ENCODE measurements around the gene GPC5. TPM values are rescaled to one million over a fixed set of nuclear protein-coding genes. Genes with fewer than 3 reads are reported as not detected.

The GPC5 gene
- total RNA-seq, 1 experiment from 2014 or later: 14.2 TPM

- in situ Hi-C loops (cut with HindIII; ENCODE audit: low sequenced_read_pairs): no loop called here
- no peak for DNase-seq (ENCODE audit: low spot score)
Measured at GRCh38 chr13:92574499-92574898, 1176.1 kb downstream of the GPC5 start.

DNA sequence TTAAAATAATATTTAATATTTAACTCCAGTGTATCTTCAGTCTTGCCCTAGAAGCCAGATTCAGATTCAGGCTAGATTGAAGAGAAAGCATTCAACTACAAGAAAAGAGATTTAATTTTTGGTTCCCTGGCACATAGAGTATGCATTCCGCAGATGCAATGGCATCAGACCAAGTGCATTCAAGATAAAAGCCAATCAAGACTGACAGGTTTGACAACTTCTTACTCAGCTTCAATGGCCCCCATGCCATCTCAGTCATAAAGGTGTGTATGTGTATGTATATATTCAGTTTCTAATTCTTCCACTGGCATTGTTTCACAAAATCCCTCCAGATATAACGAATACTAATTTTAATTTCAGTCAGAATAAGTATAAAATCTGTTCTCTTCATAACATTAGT is 1177.4 kb downstream of the GPC5 start:
- DNase-seq (ENCODE audit: low spot score): no peak
- in situ Hi-C loops (cut with HindIII; ENCODE audit: low sequenced_read_pairs): no loop called here

GRCh38 chr13:92578358-92578757 is 1179.9 kb downstream of the GPC5 start:
- in situ Hi-C loops (cut with HindIII; ENCODE audit: low sequenced_read_pairs): no loop called here
- no peak for DNase-seq (ENCODE audit: low spot score)

- DNase-seq (ENCODE audit: low spot score): no peak
- in situ Hi-C loops (cut with HindIII; ENCODE audit: low sequenced_read_pairs): no loop called here
Measured at GRCh38 chr13:92589955-92590354, 1191.5 kb downstream of the GPC5 start.

DNA sequence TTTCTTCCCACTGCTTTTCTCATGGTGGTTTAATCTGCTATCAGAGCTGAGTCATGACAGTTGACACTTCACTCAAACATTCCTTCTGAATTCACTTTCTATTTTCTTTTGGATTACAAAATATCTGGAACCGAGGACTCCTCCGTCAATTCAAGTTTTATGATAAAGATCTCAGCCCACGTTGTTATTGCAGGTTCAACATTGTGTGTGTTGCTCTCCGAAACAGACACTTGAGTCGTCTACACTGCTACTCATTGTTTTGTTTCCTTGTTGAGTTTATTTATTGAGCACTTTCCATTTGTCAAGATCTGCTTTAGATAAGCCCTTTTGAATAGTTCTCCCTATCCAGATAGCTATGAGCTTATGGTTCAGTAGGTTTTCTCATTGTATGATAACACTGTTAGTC is 1192.1 kb downstream of the GPC5 start:
- DNase-seq (ENCODE audit: low spot score): no peak
- in situ Hi-C loops (cut with HindIII; ENCODE audit: low sequenced_read_pairs): no loop called here

DNA sequence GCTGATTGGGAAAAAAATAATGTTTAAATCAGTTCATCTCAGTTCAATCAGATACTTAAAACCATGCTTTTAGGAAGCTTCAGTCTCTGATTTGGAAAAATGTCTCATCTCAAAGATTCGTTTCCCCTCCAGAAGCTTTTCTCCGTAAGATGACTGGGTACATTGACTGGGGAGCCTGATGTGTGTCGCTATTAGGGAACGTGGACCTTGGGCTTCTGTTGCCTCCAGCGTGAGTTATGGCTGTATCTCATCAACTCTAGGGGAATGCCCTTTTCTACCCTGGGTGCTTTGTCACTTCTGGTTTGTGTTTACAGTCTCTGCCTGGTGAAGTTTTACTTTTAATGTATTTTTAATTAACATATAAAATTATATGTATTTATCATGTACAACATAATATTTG is 1192.7 kb downstream of the GPC5 start:
- in situ Hi-C loops (cut with HindIII; ENCODE audit: low sequenced_read_pairs): no loop called here
- DNase-seq (ENCODE audit: low spot score): no peak

- in situ Hi-C loops (cut with HindIII; ENCODE audit: low sequenced_read_pairs): no loop called here
- DNase-seq (ENCODE audit: low spot score): no peak
Measured at GRCh38 chr13:92592757-92593156, 1194.3 kb downstream of the GPC5 start.

DNA sequence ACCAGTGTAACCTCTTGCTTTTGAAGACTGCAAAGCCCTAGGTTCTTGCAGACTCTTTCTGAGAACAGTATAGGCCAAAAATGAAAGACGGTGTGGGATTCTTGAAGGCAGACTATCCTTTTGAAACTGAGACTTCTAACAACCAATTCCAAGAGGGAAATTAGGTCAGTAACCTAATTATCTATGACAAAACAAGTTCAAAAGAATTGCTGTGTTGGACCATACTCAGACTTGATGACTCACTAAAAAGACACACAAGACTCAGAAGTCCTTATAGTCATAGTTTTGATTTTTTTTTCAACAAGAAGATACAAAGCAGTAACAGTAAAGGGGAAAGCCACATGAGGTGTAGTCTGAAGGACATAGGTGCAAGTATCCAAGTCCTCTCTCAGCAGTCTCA is 1204.1 kb downstream of the GPC5 start:
- DNase-seq (ENCODE audit: low spot score): no peak
- in situ Hi-C loops (cut with HindIII; ENCODE audit: low sequenced_read_pairs): no loop called here

- no peak for DNase-seq (ENCODE audit: low spot score)
- in situ Hi-C loops (cut with HindIII; ENCODE audit: low sequenced_read_pairs): no loop called here
Measured at GRCh38 chr13:92609376-92609775, 1211.0 kb downstream of the GPC5 start.

GRCh38 chr13:92612892-92613291 is 1214.5 kb downstream of the GPC5 start:
- in situ Hi-C loops (cut with HindIII; ENCODE audit: low sequenced_read_pairs): no loop called here

GRCh38 chr13:92613921-92614320 is 1215.5 kb downstream of the GPC5 start:
- in situ Hi-C loops (cut with HindIII; ENCODE audit: low sequenced_read_pairs): no loop called here
- no peak for DNase-seq (ENCODE audit: low spot score)

More at GRCh38 chr13:92612892-92613291, 1214.5 kb downstream of the GPC5 start:
- no peak for DNase-seq (ENCODE audit: low spot score)

DNA sequence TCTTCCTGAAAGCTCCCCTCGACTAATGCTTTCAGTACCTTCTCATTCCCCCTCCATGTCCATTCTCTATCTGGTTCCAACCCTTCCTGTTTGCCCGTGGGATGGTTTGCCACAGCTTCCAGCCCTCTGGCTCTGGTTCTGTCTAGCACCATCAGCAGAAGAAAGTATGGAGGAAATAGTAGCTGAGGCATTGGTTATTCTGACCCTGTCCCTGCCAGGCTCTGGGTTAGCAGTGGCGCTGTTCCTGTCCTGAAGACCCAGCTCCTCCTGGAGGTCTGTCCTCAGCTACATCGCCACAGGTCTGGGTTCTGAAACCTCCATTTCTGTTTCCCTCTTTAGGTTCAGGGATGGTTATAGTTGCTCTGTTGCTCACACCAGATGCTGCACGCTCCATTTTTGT is 1223.6 kb downstream of the GPC5 start:
- in situ Hi-C loops (cut with HindIII; ENCODE audit: low sequenced_read_pairs): no loop called here
- no peak for DNase-seq (ENCODE audit: low spot score)

- in situ Hi-C loops (cut with HindIII; ENCODE audit: low sequenced_read_pairs): no loop called here
- DNase-seq (ENCODE audit: low spot score): no peak
Measured at GRCh38 chr13:92622905-92623304, 1224.5 kb downstream of the GPC5 start.

GRCh38 chr13:92626274-92626673 is 1227.9 kb downstream of the GPC5 start:
- in situ Hi-C loops (cut with HindIII; ENCODE audit: low sequenced_read_pairs): no loop called here
- DNase-seq (ENCODE audit: low spot score): no peak

- in situ Hi-C loops (cut with HindIII; ENCODE audit: low sequenced_read_pairs): no loop called here
Measured at GRCh38 chr13:92640936-92641335, 1242.5 kb downstream of the GPC5 start.

GRCh38 chr13:92649140-92649813 is 1250.9 kb downstream of the GPC5 start:
- no peak for DNase-seq (ENCODE audit: low spot score)
- in situ Hi-C loops (cut with HindIII; ENCODE audit: low sequenced_read_pairs): no loop called here

More at GRCh38 chr13:92640936-92641335, 1242.5 kb downstream of the GPC5 start:
- DNase-seq (ENCODE audit: low spot score): no peak

DNA sequence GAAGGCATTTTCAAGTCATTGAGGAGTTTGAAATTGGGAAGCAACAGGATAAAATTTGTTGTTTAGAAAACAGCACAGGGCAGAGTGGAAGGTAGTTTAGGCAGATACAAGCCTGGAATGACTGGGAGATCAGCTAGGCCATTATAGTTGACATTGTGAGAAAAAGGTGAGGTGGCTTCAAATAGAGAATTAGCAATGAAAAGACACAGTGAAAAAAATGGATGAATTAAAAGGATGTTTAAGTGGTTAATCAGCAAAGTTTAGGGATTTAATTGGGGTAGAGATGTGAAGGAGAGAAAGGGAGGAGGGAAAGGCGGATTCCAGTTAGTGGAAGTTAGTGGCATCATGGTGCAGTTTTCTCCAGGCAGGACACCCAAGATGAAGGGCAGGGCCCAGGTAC is 1257.7 kb downstream of the GPC5 start:
- in situ Hi-C loops (cut with HindIII; ENCODE audit: low sequenced_read_pairs): no loop called here

DNA sequence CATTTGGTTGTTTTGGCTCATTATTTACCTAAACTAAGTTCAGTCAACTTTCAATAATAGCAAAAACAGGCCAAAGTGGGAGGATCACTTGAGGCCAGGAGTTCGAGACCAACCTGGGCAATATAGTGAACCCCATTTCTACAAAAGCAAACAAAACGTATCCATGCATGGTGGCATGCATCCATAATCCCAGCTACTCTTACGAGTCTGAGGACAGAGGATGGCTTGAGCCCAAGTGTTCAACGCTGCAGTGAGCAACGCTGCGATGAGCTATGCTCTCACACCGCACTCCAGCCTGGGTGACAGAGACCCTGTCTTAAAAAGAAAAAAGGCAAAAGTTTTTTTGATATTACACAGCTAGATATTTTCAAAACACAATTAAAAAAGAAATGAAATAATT is 1258.2 kb downstream of the GPC5 start:
- in situ Hi-C loops (cut with HindIII; ENCODE audit: low sequenced_read_pairs): no loop called here
- no peak for DNase-seq (ENCODE audit: low spot score)

More for the DNA sequence above, 1257.7 kb downstream of the GPC5 start:
- DNase-seq (ENCODE audit: low spot score): no peak

GRCh38 chr13:92657565-92657964 is 1259.1 kb downstream of the GPC5 start:
- in situ Hi-C loops (cut with HindIII; ENCODE audit: low sequenced_read_pairs): no loop called here

GRCh38 chr13:92658293-92658692 is 1259.9 kb downstream of the GPC5 start:
- in situ Hi-C loops (cut with HindIII; ENCODE audit: low sequenced_read_pairs): no loop called here

More at GRCh38 chr13:92657565-92657964, 1259.1 kb downstream of the GPC5 start:
- no peak for DNase-seq (ENCODE audit: low spot score)

GRCh38 chr13:92661406-92661805 is 1263.0 kb downstream of the GPC5 start:
- no peak for DNase-seq (ENCODE audit: low spot score)
- in situ Hi-C loops (cut with HindIII; ENCODE audit: low sequenced_read_pairs): no loop called here

More at GRCh38 chr13:92658293-92658692, 1259.9 kb downstream of the GPC5 start:
- no peak for DNase-seq (ENCODE audit: low spot score)
